Stomach smooth muscle (tissue), 2 donors: ENCODE results near the gene TMEM184B.

Experiments used
- H3K27ac ChIP-seq: one replicate; pipeline ENCODE4 v1.7.0; 2013; ENCODE audit warnings: mild to moderate bottlenecking, low read length, inconsistent platforms
- H3K27me3 ChIP-seq, 2 donors: one replicate each; pipeline ENCODE4 v1.7.0; 2013; ENCODE audit warnings: low read length in 2 of 2; ENCODE audit not compliant: insufficient read depth in 2 of 2, control insufficient read depth in 1 of 2
- H3K36me3 ChIP-seq, 2 donors: one replicate each; pipeline ENCODE4 v1.7.0; 2013; ENCODE audit warnings: low read length in 2 of 2; ENCODE audit not compliant: control insufficient read depth in 2 of 2, insufficient read depth in 2 of 2
- H3K4me1 ChIP-seq: one replicate; pipeline ENCODE4 v1.7.0; 2013; ENCODE audit warnings: low read length; ENCODE audit not compliant: control insufficient read depth, insufficient read depth
- H3K4me3 ChIP-seq, 2 donors: one replicate each; pipeline ENCODE4 v1.7.0; 2013; ENCODE audit warnings: low read length in 2 of 2
- H3K9ac ChIP-seq, 2 donors: one replicate each; pipeline ENCODE4 v1.7.0; 2013; ENCODE audit warnings: low read length in 2 of 2, mild to moderate bottlenecking in 1 of 2
- H3K9me3 ChIP-seq, 2 donors: one replicate each; pipeline ENCODE4 v1.7.0; 2013; ENCODE audit warnings: low read length in 2 of 2; ENCODE audit not compliant: control insufficient read depth in 2 of 2
- donor health status: healthy.
- donor health status: Pancreatic carcinoma.

The TMEM184B gene

DNA sequence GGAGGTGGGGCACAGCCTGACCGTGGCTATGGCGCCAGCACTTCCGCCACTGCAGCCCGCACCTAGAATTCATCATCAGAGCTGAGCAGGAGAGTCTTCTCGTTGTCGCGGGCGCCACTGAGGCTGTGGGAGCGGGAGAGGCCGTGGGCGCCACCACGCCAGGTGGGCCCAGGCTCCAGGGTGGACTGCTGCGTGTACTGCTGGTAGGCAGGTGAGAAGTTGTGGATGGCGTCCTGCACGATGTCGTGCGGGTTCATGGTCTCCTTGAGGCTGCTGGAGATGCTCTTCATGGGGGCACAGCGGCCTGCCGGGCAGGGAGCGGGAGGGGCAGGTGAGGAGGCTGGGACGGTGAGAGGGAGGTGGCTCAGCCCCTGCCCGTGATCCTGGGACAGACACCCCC, 51.4 kb downstream of the TMEM184B start:
- Histone ChIP-seq H3K36me3 (peaks cover 22 to 23% of the 10 kb centered on the region in 2 donors), H3K4me1 (peaks cover 27% of the 10 kb centered on the region), H3K27me3 (no peaks in the 10 kb centered on the region), H3K27ac (no peak overlapping the region), H3K4me3 (no peak overlapping the region), H3K9me3 (no peaks in the 10 kb centered on the region), H3K9ac (no peak overlapping the region)

DNA sequence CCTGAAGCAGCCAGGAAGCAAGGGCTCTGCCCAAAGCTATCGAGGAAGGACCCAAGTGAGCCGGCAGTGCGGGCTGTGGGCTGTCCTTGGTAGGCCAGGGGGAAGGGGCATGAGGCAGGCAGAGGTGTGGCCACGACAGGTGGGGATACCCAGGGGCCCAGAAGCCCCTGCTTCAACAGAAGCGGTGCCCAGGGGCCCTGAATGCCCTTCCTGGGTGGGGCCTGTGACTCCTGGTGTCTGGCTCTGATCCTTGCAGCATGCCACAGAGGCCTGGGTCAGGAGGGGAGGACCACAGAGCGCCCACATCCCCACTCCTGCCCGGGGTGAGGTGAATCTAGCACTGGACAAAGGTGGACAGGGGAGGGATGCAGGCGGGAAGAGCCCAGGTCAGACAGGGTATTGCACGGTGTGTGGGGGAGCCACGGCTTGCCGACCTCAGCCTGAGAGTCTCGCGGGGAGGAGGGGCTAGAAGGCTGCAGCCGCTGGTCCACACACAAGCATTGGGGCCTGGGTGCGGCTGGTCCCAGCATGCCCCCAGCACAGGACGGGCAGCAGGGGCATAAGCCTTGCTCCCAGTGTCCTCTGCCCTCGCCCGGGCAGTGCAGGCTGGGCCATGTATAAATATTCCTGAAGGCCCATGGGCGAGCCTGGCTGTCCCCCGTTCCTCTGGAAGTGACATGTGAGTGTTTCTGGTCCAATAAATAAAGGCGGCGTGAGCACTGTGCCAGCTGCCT, 52.0 kb downstream of the TMEM184B start:
- Histone ChIP-seq H3K4me3 (no peak overlapping the region), H3K27ac (peak overlapping the region; percentile 94), H3K4me1 (peaks cover 27% of the 10 kb centered on the region), H3K27me3 (no peaks in the 10 kb centered on the region), H3K9ac (no peak overlapping the region), H3K36me3 (peaks cover 18 to 21% of the 10 kb centered on the region in 2 donors), H3K9me3 (no peaks in the 10 kb centered on the region)

DNA sequence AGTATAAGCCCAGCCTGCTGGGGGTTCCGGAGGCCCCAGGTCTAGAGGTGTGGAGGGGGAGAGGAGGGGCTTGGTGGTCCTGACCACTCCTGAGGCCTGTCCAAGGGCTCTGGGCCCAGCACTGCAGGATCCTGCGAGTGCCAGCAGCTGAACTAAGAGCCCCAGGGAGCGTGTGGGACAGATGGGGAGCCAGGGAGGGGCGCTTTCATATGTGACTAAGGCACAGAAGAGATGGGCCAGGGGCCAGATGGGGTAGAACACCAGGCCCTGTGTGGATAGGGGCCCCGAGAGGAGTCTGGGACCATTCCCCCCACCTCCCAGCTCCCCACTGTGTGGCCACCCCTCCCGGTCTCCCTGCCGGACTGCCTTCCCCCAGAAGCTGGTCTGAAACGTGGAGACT, 52.6 kb downstream of the TMEM184B start:
- Histone ChIP-seq H3K27me3 (no peaks in the 10 kb centered on the region), H3K27ac (peak overlapping the region; percentile 94), H3K9me3 (no peaks in the 10 kb centered on the region), H3K4me3 (no peak overlapping the region), H3K4me1 (peaks cover 28% of the 10 kb centered on the region), H3K36me3 (peaks cover 12 to 16% of the 10 kb centered on the region in 2 donors), H3K9ac (peak overlapping the region in 1 of 2 donors; percentile 55)

DNA sequence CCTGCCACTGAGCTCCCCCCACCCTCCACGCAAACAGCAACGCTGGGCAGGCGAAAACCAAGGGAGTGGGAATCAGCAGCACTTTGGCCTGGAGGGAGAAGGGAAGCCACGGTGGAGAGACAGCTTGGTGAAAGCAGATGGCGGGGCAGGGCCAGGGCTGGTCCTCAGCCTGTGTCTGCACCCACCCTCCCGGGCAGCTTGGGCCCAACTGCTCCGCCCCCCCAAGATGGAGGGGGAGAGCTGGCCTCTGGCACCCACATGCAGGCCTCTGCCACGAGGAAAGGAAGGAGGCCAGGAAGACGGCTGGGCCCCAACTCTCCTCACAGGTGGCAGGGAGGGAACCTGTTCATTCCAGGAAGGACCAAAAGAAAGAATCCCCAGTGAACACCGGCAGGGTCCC, 53.2 kb downstream of the TMEM184B start:
- H3K9me3 ChIP-seq = no peaks in the 10 kb centered on the region
- peak overlapping the region; percentile 94 for H3K27ac ChIP-seq
- H3K9ac ChIP-seq = peak overlapping the region; percentile 55 to 57
- peaks cover 34% of the 10 kb centered on the region for H3K4me1 ChIP-seq
- H3K27me3 ChIP-seq = no peaks in the 10 kb centered on the region
- H3K36me3 ChIP-seq = peaks cover 7 to 11% of the 10 kb centered on the region in 2 donors
- H3K4me3 ChIP-seq = no peak overlapping the region

DNA sequence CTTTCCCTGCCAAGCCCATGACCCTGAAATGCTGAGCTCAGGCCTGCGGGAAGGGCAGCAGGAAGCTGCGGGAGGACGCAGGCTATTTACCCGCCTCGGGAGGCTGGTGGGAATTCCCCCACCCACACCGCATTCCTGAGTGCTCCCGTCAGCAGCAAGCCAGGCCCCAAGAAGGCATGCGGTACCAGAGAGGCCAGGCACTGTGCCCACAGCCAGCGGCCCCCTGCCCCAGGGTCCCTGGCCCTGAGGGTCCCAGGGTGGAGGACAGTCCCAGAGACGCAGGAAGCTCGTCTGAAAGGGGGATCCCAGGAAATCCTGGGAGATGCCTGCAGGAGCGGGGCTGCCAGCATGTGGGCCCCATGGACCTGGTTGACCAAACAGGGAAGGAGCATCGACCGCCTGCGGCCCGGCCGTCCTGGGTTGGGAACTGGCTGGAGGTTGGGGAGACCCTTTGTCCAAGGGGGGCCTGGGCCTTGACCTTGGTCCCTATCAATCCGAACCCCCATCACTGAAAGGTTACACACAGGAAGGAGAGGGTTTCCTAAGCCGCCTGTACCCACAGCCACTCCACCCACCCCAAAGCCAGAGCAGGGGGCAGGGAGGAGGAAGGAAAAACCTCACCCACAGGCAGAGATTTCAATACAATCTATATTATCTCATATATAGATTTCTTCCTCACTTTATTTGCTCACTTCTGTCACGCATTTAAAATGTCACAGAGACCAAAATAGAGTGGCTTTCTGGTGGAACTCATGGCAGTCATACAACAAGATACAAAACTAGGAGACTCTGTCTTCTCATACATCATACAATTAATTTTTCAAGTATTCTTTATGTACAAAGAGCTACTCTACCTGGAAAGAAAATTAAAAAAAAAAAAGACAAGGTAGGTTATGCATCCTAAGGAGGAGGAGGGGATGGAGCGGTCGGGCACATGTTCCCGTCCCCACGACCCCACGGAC, 53.9 kb downstream of the TMEM184B start:
- H3K9ac ChIP-seq = peak overlapping the region; percentile 55 to 57
- H3K36me3 ChIP-seq = peaks cover 3 to 6% of the 10 kb centered on the region in 2 donors
- peaks cover 41% of the 10 kb centered on the region for H3K4me1 ChIP-seq
- H3K27me3 ChIP-seq = no peaks in the 10 kb centered on the region
- peak overlapping the region in 1 of 2 donors; percentile 22 for H3K4me3 ChIP-seq
- peak overlapping the region; percentile 94 for H3K27ac ChIP-seq
- no peaks in the 10 kb centered on the region for H3K9me3 ChIP-seq

DNA sequence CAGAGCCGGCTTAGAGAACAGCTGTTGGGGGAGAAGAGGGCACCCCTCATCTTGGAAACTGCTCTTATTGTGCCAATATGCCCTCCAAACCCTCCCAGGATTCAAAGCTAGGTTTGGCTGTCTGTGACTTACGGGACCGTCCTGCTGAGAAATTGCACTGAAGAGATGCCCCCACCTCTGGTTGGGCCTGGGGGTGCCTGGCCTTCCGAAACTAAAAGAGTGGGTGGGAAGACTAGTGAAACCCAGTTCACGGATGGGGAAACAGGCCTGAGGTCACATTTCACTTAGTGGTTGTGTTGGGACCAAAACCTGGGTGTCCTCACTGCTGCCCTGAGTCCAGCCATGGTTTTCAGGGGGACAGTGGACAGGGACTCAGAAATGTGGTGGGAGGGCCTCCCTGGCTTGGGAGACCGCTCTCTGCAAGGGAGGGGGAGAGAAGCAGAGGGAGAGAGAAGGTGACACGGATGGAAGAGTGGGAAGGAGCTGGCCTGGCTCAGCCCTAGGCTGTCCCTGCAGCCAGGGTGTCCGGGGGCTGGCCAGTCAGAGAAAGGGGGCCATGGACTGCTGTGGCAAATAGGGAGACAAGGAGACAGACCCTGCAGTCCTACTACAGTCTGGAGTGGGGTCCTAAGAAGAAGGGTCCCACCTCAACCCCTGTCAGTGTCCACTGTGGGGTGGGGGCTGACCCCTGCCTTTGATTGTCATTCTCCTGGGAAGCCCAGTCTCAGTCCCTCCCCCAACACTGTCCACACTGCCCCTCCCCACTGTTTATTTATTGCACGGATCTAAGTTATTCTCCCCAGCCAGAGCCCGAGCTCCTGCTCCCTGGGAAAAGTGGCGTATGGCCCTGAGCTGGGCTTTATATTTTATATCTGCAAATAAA, 57.4 kb downstream of the TMEM184B start:
- H3K36me3 ChIP-seq = no peaks in the 10 kb centered on the region
- H3K9me3 ChIP-seq = no peaks in the 10 kb centered on the region
- no peak overlapping the region for H3K9ac ChIP-seq
- peaks cover 41% of the 10 kb centered on the region for H3K4me1 ChIP-seq
- H3K27me3 ChIP-seq = no peaks in the 10 kb centered on the region
- H3K27ac ChIP-seq = no peak overlapping the region
- no peak overlapping the region for H3K4me3 ChIP-seq

DNA sequence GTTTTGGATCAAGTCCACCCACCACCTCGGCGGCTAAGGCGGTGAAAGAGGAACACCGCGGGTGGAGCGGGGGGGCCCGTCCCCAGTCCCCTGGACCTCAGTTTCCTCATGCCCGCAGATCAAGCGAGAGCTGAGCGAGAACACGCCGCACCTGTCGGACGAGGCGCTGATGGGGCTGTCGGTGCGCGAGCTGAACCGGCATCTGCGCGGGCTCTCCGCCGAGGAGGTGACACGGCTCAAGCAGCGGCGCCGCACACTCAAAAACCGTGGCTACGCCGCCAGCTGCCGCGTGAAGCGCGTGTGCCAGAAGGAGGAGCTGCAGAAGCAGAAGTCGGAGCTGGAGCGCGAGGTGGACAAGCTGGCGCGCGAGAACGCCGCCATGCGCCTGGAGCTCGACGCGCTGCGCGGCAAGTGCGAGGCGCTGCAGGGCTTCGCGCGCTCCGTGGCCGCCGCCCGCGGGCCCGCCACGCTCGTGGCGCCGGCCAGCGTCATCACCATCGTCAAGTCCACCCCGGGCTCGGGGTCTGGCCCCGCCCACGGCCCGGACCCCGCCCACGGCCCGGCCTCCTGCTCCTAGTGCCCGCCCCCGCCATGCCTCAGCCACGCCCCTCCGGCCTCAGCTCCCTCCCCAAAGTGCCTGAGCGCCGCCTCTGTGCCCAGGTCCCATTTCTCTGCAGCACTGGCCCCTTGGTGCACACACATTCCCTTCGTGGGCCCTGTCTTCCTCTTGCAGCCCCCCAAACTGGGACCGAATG, 58.3 kb downstream of the TMEM184B start:
- H3K36me3 ChIP-seq = no peaks in the 10 kb centered on the region
- no peaks in the 10 kb centered on the region for H3K27me3 ChIP-seq
- H3K27ac ChIP-seq = no peak overlapping the region
- H3K4me1 ChIP-seq = peaks cover 35% of the 10 kb centered on the region
- no peaks in the 10 kb centered on the region for H3K9me3 ChIP-seq
- H3K4me3 ChIP-seq = peak overlapping the region; percentile 47 to 64
- no peak overlapping the region for H3K9ac ChIP-seq

DNA sequence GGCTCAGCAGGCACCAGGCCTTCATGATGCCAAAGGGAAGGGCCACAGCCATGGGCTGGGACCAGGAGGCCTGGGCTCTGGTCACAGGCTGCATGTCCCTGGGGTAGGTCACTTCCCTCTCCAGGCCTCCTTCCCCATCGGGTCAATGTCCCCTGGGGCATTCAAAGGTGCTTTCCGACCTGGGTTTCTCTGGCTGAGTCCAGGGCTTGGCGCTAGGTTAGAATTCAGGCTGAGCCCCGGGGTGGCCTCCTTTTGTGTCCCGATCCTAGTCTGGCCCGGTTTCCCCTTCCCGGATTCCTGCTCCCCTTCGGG, 58.9 kb downstream of the TMEM184B start:
- no peaks in the 10 kb centered on the region for H3K9me3 ChIP-seq
- H3K4me1 ChIP-seq = peaks cover 30% of the 10 kb centered on the region
- no peaks in the 10 kb centered on the region for H3K36me3 ChIP-seq
- H3K27me3 ChIP-seq = no peaks in the 10 kb centered on the region
- peak overlapping the region; percentile 47 to 64 for H3K4me3 ChIP-seq
- no peak overlapping the region for H3K9ac ChIP-seq
- no peak overlapping the region for H3K27ac ChIP-seq

DNA sequence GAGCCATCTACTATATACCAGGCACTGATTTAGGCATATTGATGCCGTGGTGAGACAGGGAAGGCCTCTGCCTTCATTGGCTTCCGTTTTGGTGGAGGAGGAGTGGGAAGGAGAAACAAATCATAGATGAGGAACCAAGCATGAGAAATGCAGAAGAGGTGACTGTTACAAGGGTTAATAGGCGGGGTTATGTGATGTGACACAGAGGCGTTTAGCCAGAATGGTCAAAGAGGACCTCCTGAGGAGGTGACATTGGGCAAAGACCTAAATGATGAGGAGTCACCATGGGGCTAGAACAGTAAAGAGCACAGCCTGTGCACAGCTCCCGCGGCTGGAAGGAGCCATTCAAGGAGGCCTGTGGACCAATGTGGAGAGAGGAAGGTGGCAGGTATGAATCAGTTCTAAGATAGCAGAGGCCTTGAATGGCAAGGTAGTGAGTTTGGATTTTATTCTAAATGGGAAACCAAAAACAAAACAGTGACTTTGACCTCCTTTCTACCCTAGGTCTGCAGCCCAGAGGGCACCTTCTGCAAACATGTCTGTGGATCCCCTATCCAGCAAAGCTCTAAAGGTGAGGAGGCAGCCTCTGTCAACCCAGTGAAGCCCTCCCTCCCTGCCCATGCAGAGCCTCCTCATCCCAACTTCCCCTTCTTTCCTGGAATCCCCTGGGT, 59.4 kb downstream of the TMEM184B start:
- Histone ChIP-seq H3K36me3 (no peaks in the 10 kb centered on the region), H3K27ac (no peak overlapping the region), H3K27me3 (no peaks in the 10 kb centered on the region), H3K4me1 (peaks cover 25% of the 10 kb centered on the region), H3K9ac (peak overlapping the region in 1 of 2 donors; percentile 5), H3K4me3 (no peak overlapping the region), H3K9me3 (no peaks in the 10 kb centered on the region)
